GM12872 (cell line): ENCODE measurements around the gene CTU1.

Source experiments
- TF ChIP-seq, protein P1 (sequence below): IDR thresholded peaks from 3 replicates; pipeline ENCODE4 v1.5.1; 2011; ENCODE audit warnings: low read depth, mild to moderate bottlenecking, low read length, moderate library complexity; ENCODE audit not compliant: insufficient read depth

Gene CTU1

DNA sequence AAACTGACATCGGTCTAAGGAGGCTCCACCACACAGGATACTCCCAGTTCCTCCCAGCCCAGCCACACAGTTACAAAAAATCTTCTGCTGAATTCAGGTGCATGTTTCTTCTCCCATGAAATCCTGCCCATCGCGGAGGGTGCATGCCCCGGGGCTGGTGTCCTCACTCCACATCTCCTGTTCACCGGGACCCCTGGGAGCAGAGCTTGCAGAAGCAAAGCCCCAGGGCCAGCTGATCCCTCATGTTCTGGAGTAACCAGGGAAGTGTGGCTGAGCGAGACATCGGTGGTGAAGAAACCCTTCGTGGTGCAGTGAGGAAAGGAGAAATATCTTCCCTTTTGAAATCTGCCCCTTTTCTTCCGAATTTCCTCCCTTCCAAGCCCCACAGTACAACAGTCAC, 15.6 kb upstream of the CTU1 start:
- TF ChIP-seq, protein P1, sequence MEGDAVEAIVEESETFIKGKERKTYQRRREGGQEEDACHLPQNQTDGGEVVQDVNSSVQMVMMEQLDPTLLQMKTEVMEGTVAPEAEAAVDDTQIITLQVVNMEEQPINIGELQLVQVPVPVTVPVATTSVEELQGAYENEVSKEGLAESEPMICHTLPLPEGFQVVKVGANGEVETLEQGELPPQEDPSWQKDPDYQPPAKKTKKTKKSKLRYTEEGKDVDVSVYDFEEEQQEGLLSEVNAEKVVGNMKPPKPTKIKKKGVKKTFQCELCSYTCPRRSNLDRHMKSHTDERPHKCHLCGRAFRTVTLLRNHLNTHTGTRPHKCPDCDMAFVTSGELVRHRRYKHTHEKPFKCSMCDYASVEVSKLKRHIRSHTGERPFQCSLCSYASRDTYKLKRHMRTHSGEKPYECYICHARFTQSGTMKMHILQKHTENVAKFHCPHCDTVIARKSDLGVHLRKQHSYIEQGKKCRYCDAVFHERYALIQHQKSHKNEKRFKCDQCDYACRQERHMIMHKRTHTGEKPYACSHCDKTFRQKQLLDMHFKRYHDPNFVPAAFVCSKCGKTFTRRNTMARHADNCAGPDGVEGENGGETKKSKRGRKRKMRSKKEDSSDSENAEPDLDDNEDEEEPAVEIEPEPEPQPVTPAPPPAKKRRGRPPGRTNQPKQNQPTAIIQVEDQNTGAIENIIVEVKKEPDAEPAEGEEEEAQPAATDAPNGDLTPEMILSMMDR, result no peak

DNA sequence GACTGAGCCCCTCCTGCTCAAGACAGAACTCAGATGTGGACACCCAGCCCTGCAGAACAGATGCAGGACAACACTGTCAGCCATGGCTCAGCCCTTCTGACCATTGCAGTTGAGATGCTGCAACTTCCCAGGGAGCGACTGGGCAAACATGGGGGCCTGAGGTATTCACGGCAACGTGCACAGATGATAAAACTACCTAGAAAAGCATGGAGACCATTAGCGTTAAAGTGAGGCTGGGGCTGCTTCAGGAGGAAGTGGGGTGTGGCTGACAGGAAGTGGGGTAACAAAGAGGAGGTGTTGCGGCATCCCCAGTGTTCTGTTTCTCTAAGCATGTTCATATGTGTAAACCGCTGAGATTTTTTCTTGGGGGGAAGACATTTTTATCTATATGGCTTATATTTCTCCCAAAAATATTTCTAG, 15.2 kb upstream of the CTU1 start:
- TF ChIP-seq, protein P1, result no peak

DNA sequence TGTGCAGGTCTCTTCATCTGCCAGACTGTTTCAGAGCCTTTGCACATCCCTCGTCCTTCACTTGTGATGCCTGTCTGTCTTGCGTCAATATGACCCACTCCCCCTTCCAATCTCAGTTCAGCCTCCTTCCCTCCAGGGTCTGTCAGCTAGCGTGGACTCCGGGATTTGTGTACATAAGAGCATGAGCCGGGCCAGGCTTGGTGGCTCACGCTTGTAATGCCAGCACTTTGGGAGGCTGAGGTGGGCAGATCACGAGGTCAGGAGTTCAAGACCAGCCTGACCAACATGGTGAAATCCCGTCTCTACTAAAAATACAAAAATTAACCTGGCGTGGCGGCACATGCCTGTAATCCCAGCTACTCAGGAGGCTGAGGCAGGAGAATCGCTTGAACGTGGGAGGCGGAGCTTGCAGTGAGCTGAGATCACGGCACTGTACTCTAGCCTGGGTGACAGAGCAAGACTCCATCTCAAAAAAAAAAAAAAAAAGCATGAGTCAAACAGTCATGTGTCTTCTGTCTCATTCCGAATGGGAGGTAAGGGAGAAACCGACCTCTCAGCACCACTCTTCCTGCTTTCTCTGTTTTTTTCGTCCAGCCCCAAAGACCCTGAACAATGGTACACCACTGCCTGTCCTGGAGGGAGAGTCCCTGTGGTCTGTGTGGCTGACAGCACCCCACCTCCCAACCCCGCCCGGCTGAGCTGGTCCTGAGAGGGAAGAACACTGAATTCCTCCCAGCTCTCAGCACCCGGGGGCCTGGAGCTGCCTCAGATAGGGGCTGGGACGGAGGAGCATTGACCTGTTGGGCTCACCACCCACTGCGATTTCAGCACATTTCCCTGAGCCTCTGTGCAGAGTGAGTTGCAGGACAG, 14.1 kb upstream of the CTU1 start:
- TF ChIP-seq, protein P1, result no peak

DNA sequence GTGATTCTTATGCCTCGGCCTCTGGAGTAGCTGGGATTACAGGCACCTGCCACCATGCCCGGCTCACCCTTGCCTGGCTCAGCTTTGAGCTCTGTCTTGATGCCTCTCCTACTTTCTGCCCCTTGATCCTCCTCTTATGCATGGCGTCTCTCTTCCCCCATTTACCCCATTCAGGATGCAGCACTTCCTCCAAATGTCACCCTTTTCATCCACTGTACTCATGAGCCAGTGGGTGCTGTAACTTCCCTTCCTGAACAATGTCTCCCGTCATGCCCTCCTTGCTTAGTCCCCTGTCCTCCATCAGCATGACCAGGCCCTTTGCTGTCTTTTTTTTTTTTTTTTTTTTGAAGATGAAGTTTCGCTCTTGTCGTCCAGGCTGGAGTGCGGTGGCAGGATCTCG, 13.0 kb upstream of the CTU1 start:
- TF ChIP-seq, protein P1, result no peak

DNA sequence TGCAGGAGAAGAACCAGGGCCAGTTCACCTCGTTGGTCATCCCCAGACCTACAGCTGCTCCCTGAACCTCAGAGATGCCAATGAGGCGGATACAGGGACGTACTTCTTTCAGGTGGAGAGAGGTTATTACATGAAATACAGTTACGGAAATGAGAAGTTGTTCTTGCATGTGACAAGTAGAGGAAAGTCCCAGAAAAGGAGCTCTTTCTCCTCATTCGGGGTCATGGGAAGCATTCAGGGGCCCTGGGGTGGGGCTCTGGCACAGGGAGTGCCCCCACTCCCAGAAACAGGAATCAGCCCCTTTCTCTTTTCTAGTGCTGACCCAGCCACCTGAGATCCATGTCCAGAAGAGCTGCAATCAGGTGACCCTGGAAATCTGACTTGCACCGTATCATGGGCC, 12.0 kb upstream of the CTU1 start:
- TF ChIP-seq, protein P1, result no peak

DNA sequence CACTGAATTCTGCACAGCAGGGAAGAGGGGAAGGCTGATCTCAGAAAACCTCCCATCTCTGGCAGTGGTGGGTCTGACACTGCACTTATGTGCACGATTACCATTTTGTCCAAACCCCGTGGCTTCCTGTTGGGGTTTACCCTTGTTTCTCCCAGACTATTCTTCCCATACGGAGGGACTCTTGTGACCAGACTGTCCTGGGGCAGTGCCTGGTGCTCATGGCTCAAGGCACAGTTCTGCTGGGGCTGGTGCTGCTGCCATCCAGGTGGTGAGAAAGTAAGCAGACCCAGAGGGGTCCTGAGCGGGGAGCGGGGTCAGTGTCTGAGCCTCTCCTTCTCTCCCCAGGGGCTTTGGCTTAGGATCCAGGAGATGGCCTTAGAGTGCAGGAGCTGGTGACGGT, 11.4 kb upstream of the CTU1 start:
- TF ChIP-seq, protein P1, result no peak

DNA sequence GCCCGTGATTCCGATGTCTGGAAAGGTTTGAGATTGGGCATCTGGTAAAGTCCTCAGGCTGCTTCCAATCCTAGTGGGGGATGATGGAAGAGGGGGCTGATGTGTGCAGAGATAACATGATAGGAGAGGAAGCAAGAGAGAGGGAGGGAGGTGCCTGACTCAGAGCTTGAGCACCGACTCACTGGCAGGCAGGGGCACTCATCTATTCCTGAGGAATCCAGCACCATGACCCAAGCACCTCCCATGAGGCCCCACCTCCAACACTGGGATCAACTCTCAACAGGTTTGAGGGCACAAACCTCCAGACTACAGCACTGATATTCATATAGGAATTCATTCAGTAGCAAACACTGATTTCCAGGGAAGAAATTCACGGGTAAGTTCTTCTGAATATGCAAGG, 10.9 kb upstream of the CTU1 start:
- TF ChIP-seq, protein P1, result no peak
